ENCODE measurements around the gene MAOA.

DNA sequence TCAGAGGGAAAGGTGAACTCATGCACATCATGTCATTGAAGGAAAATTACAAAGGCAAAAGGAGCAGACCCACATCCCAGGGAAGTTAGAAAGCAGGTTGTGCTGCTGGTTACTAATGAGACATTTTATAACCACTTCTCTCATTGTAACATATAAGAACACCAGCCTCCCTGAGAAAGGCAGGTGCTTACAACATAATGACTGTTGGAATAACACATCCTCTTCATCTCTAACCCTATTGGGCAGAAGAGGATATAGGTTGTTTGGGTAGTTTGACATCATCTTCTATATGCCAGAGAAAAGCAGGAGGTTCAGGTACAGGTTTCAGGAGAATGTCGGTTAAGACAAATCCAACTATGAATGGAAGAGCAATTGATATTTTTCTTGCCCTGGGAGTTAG, 77.6 kb downstream of the MAOA start:
- TF ChIP-seq, protein P1, sequence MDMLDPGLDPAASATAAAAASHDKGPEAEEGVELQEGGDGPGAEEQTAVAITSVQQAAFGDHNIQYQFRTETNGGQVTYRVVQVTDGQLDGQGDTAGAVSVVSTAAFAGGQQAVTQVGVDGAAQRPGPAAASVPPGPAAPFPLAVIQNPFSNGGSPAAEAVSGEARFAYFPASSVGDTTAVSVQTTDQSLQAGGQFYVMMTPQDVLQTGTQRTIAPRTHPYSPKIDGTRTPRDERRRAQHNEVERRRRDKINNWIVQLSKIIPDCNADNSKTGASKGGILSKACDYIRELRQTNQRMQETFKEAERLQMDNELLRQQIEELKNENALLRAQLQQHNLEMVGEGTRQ (IDR thresholded peaks at IDR 0.05) = no peak
- TF ChIP-seq, protein P2, sequence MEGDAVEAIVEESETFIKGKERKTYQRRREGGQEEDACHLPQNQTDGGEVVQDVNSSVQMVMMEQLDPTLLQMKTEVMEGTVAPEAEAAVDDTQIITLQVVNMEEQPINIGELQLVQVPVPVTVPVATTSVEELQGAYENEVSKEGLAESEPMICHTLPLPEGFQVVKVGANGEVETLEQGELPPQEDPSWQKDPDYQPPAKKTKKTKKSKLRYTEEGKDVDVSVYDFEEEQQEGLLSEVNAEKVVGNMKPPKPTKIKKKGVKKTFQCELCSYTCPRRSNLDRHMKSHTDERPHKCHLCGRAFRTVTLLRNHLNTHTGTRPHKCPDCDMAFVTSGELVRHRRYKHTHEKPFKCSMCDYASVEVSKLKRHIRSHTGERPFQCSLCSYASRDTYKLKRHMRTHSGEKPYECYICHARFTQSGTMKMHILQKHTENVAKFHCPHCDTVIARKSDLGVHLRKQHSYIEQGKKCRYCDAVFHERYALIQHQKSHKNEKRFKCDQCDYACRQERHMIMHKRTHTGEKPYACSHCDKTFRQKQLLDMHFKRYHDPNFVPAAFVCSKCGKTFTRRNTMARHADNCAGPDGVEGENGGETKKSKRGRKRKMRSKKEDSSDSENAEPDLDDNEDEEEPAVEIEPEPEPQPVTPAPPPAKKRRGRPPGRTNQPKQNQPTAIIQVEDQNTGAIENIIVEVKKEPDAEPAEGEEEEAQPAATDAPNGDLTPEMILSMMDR (IDR thresholded peaks at IDR 0.05) = no peak
- TF ChIP-seq FOSB (CRISPR knock-in tag; IDR thresholded peaks at IDR 0.05) (no peak), POLR2A (IDR thresholded peaks at IDR 0.05; ENCODE audit: low read length) (no peak), SMC3 (IDR thresholded peaks at IDR 0.05) (no peak), RAD21 (conservative IDR thresholded peaks at IDR 0.05 in 1 of 2, IDR thresholded peaks at IDR 0.05 in 1 of 2) (no peak), EP300 (IDR thresholded peaks at IDR 0.05) (no peak)
- TF ChIP-seq, protein P3, sequence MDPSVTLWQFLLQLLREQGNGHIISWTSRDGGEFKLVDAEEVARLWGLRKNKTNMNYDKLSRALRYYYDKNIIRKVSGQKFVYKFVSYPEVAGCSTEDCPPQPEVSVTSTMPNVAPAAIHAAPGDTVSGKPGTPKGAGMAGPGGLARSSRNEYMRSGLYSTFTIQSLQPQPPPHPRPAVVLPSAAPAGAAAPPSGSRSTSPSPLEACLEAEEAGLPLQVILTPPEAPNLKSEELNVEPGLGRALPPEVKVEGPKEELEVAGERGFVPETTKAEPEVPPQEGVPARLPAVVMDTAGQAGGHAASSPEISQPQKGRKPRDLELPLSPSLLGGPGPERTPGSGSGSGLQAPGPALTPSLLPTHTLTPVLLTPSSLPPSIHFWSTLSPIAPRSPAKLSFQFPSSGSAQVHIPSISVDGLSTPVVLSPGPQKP (IDR thresholded peaks at IDR 0.05; ENCODE audit: low read depth, low read length) = no peak
- TF ChIP-seq, protein P4, sequence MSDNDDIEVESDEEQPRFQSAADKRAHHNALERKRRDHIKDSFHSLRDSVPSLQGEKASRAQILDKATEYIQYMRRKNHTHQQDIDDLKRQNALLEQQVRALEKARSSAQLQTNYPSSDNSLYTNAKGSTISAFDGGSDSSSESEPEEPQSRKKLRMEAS (IDR thresholded peaks at IDR 0.05) = no peak
- TF ChIP-seq, protein P5, sequence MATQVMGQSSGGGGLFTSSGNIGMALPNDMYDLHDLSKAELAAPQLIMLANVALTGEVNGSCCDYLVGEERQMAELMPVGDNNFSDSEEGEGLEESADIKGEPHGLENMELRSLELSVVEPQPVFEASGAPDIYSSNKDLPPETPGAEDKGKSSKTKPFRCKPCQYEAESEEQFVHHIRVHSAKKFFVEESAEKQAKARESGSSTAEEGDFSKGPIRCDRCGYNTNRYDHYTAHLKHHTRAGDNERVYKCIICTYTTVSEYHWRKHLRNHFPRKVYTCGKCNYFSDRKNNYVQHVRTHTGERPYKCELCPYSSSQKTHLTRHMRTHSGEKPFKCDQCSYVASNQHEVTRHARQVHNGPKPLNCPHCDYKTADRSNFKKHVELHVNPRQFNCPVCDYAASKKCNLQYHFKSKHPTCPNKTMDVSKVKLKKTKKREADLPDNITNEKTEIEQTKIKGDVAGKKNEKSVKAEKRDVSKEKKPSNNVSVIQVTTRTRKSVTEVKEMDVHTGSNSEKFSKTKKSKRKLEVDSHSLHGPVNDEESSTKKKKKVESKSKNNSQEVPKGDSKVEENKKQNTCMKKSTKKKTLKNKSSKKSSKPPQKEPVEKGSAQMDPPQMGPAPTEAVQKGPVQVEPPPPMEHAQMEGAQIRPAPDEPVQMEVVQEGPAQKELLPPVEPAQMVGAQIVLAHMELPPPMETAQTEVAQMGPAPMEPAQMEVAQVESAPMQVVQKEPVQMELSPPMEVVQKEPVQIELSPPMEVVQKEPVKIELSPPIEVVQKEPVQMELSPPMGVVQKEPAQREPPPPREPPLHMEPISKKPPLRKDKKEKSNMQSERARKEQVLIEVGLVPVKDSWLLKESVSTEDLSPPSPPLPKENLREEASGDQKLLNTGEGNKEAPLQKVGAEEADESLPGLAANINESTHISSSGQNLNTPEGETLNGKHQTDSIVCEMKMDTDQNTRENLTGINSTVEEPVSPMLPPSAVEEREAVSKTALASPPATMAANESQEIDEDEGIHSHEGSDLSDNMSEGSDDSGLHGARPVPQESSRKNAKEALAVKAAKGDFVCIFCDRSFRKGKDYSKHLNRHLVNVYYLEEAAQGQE (IDR thresholded peaks at IDR 0.05) = no peak

All from A549 (cell line).